GM18868 (cell line): ENCODE measurements around the gene VPS9D1.

Source experiments
- ATAC-seq: cut with Tn5 transposase; IDR thresholded peaks from one replicate; pipeline ENCODE4 v1.9.1; 2021; ENCODE audit warnings: mild to moderate bottlenecking, moderate library complexity; ENCODE audit not compliant: unreplicated experiment

VPS9D1 gene

DNA sequence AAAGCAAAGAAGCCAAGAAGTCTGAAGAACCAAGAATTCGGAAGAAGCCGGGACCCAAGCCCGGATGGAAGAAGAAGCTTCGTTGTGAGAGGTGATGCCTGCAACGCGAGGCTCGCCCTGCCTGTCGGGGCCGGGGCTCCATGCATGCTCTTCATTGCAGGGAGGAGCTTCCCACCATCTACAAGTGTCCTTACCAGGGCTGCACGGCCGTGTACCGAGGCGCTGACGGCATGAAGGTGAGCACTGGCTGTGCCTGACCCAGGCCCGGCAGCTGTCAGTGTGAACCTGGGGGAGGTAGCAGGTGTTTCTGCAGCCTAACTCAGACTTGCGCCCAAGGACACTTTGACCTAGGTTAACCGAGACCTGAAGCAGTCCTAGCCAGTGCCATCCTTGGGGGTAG lies 12.6 kb upstream of the VPS9D1 start:
- no peak for ATAC-seq

DNA sequence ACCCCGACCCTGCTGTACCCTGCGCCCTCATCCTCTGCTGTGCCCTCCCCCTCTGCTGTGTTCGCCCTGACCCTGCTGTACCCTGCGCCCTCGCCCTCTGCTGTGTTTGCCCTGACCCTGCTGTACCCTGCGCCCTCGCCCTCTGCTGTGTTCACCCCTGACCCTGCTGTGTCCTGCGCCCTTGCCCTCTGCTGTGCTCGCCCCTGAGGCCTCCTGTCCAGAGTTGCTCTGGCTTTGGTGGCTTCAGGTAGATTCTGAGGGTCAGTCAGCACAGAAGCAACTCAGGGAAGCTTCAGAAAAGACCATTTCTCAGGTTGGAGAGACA lies 12.2 kb upstream of the VPS9D1 start:
- no peak for ATAC-seq

DNA sequence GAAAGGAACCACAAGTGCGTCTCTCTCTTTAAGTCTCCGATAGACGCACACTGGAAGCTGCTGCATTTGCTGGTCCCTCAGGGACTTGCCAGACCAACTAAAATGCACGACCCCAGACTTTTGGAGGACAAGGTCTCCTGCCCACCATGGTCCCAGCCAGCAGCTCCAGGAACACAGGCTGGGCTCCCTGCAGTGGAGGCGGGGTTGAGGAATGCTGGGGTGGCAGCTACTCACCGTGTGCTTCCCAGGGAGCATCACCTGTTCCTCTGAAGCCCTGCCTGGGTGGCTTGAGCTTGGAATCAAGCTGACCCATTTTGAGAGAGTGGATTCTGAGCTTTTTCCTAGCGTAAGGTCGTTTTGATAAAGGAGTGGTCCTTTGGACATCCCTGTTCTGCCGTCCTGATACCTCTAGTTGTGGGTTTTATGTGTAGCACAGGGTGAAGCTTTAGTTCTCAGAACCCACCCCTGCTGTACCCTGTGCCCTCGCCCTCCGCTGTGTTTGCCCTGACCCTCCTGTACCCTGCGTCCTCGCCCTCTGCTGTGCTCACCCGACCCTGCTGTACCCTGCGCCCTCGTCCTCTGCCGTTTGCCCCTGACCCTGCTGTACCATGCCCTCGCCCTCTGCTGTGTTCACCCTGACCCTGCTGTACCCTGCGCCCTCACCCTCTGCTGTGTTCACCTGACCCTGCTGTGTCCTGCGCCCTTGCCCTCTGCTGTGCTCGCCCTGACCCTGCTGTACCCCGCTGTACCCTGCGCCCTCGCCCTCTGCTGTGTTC lies 11.6 kb upstream of the VPS9D1 start:
- no peak for ATAC-seq

DNA sequence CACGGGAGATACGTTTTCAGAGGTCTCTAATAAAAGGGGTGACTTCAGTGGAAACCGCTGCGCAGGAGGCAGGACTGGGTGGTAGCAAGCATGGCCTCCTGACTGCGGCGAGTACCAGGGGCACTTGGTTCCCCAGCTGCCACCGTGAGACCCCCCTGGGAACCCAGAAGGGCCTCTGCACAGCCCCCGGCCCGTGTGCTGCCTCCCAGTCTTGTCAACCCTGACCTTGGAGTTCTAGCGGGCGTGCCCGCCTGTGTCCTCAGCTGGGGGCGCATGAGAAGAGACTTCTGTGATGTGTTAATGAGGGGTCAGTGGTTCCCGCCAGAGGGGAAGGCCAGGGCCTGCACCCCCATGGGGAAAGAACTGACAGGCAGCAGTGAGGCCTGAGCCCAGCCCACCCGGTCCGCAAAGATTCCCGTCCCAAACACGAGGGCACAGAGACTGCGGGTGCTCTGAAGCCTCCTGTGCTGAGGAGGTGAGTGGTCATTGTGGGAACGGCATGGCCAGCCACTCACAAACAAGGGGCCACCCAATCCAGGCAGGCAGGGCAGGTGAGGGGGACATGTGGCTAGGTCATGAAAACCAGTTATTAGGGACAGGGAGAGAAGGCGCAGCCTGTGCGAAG lies 10.0 kb upstream of the VPS9D1 start:
- no peak for ATAC-seq

DNA sequence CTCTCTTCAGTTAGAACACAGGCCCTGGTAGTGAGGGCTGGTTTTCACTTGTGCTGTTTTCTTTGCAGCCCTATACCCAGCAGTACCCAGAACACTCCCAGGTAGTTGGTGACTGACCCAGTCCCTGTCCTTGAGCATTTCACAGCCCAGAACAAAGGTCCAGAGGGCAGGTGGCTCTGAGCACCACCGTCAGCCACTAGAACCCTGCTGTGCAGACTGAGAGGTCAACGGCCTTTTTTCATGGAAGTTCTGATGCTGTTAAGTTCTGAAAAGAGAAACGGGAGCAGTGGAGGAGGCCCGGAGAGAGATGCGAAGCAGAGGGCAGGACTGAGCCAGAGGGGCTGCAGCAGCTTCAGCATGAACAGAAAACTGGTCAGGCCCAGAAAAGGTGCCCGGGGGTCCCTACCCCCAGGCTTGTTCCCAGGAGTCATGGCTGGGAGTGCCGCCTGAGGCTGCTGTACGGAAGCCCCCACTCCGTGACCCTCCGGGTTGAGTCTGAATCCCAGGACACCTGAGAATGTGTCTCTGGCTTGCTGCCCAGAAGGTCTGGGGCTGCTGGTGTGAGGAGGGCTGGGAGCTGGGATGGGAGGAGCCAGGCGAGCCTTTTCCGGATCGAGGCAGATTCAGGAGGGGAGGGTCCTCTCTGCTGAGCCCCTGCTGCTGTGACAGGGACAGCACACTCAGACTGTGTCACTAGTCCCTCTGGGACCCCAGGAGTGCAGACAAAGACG lies 9.3 kb upstream of the VPS9D1 start:
- no peak for ATAC-seq

DNA sequence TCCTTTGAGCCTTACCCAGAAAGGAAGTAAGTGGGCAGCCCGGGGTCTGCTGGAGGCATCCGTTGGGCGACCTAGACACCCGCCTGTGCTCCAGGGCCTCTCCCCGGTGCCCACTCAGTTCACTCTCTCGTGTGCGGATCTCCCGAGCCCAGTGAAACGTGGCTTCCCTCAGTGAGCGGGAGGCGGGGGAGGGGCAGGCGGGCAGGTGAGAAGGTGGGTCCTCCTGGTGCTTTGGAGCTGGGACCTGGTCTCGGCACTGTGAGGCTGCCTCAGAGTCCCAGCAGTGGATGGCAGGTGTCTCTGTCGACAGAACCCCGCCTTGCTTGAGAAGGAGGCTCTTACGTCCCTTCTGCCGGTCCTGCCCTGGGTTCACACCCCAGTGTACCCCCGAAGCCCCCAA lies 8.6 kb upstream of the VPS9D1 start:
- ATAC-seq = no peak

DNA sequence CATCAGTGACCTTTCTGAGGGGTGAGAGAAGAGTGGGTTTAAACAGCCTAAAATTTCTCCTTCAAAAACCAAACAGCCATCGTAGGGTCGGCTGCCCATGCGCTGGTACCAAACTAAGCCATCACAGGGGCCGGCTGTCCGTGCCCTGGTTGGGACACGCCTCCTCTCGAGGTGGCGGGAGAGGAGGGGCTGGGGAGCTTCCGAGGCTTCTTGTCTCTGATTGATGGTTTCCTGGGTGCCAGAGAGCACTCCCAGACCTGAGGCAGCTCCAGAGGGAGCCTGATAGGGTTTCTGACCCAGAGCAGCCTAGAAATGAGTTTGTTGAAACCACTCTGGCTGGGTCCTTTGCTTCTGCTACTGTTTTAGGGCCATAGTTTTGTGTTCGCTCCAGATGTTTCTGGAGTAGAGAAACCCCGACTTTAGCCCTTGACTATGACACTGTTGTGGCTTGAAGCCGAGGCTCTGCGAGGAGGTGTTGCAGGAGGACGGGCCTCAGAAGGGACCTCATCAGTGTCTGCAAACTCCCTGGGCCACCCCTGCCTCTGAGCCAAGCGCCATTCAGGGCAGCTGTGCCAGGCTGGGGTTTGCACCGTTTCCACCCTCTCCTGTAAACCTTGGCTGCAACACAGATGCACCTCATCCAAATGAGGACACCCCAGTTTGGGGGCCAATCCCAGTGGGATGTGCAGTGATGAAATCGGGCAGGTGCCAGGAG lies 6.9 kb upstream of the VPS9D1 start:
- ATAC-seq = no peak

DNA sequence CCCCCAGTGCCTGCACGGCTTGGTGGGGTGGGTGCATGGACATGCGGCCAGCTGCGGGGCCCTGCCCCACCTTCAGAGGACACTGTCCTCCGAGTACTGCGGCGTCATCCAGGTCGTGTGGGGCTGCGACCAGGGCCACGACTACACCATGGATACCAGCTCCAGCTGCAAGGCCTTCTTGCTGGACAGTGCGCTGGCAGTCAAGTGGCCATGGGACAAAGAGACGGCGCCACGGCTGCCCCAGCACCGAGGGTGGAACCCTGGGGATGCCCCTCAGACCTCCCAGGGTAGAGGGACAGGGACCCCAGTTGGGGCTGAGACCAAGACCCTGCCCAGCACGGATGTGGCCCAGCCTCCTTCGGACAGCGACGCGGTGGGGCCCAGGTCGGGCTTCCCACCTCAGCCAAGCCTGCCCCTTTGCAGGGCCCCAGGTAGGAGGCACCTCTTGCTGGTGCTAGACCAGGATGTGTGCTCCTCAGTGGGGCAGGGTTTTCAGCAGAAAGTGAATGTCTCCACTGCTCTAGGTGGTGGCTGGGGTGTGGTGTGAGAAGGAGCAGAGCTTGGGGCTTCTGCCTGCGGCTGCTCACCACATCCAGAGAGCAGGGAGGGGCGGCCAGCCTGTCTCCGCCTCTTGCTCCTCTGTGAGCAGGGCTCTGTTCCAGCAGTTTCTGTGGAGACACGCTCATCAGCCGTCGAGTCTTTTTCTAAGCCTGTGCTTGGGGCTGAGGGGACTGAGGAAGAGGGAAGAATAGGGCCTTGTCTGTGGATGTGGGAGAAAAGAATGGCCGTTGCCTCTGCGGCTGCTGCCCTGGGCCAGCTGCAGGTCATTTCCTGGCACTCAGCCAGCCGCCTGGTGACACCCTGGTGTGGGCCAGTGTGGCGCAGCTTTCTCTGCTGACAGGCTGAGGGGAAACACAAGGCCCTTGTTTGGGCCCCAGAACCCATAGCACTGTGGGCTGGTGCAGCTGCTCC lies 2.9 kb upstream of the VPS9D1 start:
- no peak for ATAC-seq

DNA sequence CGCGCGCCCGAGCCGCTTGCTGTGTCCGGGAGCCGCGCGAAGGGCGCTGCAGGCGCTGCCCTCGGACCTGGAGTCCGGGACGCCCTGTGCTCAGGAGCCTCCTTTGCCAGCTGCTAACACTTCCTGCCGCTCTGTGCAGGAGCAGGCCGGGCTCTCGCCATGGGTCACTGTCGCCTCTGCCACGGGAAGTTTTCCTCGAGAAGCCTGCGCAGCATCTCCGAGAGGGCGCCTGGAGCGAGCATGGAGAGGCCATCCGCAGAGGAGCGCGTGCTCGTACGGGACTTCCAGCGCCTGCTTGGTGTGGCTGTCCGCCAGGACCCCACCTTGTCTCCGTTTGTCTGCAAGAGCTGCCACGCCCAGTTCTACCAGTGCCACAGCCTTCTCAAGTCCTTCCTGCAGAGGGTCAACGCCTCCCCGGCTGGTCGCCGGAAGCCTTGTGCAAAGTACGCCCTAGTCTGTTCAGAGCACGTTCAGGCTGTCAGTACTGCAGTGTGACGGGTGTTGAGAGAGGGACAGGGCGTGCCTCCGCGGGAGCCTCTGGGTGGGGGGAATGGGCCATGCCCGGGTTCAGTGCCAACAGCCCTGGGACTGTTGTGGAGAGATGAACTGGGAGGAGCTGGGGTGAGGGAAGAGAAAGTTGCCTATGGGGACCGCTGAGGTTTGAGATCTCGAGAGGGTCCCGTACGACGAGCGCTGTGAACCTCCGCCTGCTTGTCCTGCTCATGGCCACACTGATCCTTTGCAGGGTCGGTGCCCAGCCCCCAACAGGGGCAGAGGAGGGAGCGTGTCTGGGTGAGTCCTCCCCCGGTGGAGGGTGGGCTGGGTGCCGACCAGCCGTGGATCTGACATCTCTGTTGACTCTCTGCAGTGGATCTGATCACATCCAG lies 1.9 kb upstream of the VPS9D1 start:
- ATAC-seq = no peak

DNA sequence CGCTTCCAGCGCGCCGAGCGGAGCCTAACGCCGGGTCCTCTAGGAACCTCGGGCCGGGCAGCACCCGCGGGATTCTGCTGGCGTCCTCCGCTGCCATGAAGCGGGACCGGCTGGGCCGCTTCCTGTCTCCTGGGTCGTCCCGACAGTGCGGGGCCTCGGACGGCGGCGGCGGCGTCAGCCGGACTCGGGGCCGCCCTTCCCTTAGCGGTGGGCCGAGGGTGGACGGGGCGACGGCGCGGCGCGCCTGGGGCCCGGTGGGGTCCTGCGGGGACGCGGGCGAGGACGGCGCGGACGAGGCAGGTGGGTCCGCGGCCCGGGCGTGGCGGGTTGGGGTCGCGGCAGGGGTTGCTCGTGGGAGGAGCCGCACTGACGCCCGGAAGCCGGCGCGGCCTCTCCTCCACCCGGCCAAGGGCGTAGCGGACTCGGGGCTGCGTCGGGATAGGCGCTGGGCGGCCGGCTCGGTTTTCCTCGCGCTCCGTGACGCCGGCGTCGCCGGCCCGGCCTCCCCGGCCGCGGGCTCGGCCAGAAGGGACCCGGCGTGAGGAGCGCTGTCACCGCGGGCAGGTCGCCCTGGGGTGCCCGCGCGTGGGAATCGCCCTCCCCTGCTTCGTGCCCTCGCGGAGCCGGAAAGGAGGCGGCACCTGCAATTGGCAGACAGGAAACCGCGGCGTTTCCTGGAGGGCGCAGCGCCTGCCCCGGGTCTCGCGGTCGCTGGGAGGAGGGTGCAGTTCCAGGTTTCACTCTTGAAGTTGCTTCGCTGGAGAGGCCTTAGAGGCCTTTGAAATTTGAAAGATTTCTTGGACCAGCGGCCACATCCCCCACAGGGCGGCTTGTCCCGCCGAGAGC lies 1.1 kb upstream of the VPS9D1 start:
- ATAC-seq = peak; percentile 29

DNA sequence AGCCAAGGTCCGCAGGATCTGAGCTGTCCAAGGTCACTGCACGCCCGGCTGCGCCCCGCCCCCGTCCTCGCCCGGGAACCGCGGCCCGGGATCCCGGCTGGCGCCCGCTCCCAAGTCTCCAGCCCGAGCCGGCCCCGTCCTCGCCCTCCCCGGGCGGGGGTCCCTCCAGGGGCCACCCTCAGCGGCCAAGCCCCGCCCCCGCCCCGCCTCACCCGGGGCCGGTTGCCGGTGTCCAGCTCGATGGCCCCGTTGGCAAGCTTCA lies 216 bp downstream of the VPS9D1 start:
- ATAC-seq = peak; percentile 12

DNA sequence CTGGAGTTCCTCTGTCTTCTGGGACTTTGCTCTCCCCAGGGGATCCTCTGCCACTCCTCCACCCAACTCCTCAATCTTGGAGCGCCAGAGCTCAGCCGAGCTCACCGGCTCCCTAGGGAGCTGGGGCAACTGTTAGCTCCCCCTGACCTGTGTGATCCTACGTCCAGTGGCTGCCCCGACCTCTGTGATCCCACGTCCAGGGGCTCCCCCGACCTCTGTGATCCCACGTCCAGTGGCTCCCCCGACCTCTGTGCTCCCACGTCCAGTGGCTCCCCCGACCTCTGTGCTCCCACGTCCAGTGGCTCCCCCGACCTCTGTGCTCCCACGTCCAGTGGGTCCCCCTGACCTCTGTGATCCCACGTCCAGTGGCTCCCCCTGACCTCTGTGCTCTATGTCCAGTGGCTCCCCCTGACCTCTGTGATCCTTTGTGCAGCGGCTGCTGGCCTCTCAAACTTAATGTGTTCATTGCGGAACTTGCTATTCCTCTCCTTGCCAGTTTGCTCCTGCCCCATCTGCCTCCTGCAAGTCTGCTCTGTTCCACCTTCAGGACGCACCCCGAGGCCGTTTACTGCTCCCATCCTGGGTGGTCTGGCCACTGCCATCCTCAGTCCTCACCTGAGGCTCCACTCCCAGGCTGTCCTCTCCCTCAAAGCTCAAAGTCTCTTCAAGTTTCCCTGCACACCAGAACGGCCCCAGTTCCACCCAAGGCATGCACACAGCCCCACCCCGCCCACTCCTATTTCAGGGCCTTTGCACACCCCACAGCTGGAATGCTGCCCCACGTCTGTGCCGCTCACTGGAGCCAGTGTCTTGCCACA lies 2.8 kb downstream of the VPS9D1 start:
- no peak for ATAC-seq

DNA sequence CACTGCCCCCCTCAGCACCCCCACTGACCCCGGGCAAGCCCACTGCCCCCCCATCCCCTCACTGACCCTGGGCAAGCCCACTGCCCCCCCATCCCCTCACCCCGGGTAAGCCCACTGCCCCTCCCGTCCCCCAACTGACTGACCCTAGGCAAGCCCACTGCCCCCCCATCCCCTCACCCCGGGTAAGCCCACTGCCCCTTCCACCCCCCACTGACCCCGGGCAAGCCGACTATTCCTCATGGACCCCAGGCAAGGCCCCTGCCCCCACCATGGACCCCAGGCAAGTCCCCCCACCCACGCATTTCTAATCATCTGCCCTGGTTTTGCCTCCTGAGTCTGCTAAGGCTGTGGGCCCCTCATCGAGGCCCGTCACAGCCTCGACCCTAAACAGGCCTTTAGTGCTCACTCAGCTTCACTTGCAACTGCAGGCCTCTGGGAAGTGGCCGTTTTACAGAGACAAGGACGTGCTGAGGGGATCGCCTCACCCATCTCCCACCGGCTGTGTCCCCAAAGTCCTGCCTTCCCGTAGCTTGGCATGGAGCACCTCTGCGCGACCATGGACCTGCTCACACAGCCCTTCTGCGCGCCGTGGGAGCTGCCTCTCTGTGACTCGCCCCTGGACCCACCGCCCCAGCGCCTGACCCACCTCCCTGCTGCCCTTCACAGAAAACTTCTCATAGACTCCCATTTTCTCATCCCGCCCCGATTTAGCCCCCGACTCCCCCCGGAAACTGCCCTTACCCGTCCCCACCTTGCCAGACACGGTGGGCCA lies 3.6 kb downstream of the VPS9D1 start:
- ATAC-seq = no peak

DNA sequence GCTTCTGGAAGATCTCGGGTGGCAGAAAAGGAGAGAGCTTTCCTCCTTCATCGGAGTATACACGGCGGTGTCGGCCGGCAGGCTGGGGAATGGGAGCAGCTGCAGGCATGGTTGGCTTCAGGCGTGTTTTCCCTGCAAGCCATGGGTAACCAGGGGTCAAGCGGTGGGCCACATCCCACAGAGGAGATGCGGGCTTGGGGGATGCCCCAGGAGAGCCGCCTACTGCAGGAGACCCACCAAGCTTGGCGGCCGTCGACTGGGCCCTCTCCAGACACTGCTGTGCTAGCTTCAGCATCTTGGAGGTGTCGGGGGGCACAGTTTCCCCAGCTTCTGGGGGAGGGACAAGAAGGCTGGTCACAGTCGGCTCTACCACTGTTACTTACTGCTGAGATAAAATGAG lies 4.2 kb downstream of the VPS9D1 start:
- ATAC-seq = no peak

DNA sequence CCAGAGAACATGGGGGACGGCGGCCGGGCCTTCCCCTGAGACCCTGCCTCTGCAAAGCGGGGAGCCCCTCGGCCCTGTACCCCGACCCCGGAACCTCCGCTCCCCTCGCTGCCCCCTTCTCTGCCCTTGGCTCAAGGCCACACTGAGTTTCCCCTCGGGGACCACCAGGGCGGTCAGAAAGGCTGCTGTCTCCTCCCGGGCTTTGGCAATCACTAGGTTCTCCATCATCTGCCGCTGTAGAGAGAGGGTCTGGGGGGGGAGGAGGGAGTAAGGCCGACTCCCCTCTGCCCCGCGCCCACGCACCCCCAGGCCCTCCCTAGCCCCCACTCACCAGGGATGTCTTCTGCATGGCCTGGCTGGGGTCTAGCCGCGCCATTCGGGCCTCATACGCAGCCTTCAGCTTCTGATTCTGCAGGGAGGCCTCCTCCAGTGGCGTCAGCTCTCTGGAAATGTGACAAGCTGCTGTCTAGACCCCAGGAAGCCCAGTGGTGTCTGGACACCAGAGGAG lies 8.4 kb downstream of the VPS9D1 start:
- ATAC-seq = no peak

DNA sequence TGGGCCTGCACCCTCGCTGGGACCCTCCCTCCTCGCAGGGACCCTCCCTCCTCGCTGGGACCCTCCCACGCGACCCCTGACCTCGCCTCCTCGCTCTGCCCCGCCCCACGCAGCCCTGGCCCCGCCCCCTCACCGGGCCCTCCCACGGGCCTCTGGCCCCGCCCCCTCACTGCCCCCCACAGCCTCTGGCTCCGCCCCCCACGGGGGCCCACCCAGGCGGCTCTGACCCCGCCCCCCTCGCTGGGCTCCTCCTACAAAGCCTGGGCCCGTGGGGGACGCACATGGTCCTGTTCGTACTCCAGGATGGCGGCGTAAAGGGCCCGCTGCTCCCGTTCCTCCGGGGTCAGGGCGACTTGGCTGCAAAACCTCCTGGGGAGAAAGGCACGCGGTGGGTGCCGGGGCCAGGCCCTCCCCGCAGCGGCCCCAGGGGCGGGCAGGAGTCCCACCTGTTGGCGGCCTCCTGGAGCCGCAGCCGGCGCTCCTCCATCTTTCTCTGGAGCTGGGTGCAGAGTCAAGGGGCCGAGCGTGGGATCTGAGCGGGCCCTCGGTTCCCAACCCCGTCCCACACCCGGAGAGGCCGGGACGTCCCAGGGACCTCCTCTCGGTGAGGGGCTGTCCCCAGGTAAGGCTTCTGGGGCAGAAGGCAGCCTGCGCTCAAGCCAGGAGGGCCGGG lies 9.0 kb downstream of the VPS9D1 start:
- peak; percentile 49 for ATAC-seq
